Neuronal stem cell (in vitro differentiated cells): ENCODE measurements around the gene MROH2B. TPM values are rescaled to one million over a fixed set of nuclear protein-coding genes. Genes with fewer than 3 reads are reported as not detected.

Source experiments
- small RNA-seq: library from polyadenylated mRNA; stranded (forward); fragments of <200 nt; extraction: miRNeasy Mini kit (QIAGEN cat#:217004); gene quantifications from one replicate; pipeline ENCODE3, GENCODE V24; 2013; ENCODE audit not compliant: insufficient read depth

The MROH2B gene

Small RNAs within 50 kb of the gene (small RNA-seq; reads per million reads assigned to genes)
- gene AC114967.1, result not detected
